ENCODE results near the gene ACKR3. TPM values are rescaled to one million over a fixed set of nuclear protein-coding genes. Genes with fewer than 3 reads are reported as not detected.

The ACKR3 gene
- total and polyA plus RNA-seq, 2 experiments from 2014 or later = 1.0 to 3.0 TPM

GRCh38 chr2:236603361-236604015 is 33.9 kb downstream of the ACKR3 start:
- Mint-ChIP-seq H3K36me3 (ENCODE audit: low read depth) (no peaks in the 10 kb centered on the region), H3K4me3 (no peak overlapping the region), H3K9me3 (no peaks in the 10 kb centered on the region; the same call in 2 of the 3 replicates), H3K27ac (no peak overlapping the region), H3K27me3 (ENCODE audit: insufficient read depth, low read depth, poor library complexity) (peaks cover 2% of the 10 kb centered on the region), H3K4me1 (peaks cover 4% of the 10 kb centered on the region)
- Histone ChIP-seq H3K9me2 (ENCODE audit: insufficient read depth) (no peaks in the 10 kb centered on the region), H3F3A (replicated peaks; ENCODE audit: low read depth) (no peaks in the 10 kb centered on the region), H4K20me1 (replicated peaks; ENCODE audit: insufficient read depth) (no peaks in the 10 kb centered on the region), H3K27me3 (ENCODE audit: insufficient read depth) (no peaks in the 10 kb centered on the region), H2AFZ (no peak overlapping the region), H3K4me3 (no peak overlapping the region), H3K27ac (ENCODE audit: low read depth) (no peak overlapping the region), H3K4me2 (no peak overlapping the region), H3K36me3 (ENCODE audit: insufficient read depth) (no peaks in the 10 kb centered on the region), H3K4me1 (ENCODE audit: insufficient read depth) (no peaks in the 10 kb centered on the region), H3K79me2 (replicated peaks; ENCODE audit: insufficient read depth) (no peaks in the 10 kb centered on the region)
- TF ChIP-seq, protein P1, sequence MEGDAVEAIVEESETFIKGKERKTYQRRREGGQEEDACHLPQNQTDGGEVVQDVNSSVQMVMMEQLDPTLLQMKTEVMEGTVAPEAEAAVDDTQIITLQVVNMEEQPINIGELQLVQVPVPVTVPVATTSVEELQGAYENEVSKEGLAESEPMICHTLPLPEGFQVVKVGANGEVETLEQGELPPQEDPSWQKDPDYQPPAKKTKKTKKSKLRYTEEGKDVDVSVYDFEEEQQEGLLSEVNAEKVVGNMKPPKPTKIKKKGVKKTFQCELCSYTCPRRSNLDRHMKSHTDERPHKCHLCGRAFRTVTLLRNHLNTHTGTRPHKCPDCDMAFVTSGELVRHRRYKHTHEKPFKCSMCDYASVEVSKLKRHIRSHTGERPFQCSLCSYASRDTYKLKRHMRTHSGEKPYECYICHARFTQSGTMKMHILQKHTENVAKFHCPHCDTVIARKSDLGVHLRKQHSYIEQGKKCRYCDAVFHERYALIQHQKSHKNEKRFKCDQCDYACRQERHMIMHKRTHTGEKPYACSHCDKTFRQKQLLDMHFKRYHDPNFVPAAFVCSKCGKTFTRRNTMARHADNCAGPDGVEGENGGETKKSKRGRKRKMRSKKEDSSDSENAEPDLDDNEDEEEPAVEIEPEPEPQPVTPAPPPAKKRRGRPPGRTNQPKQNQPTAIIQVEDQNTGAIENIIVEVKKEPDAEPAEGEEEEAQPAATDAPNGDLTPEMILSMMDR (conservative IDR thresholded peaks at IDR 0.05; ENCODE audit: low read depth in 2 of 2) = no peak
- no peak for TF ChIP-seq STAT1 (IDR thresholded peaks at IDR 0.05; ENCODE audit: unreplicated experiment)
- no peak for TF ChIP-seq NANOG (IDR thresholded peaks at IDR 0.05; ENCODE audit: borderline replicate concordance)
- no peak for TF ChIP-seq ZNF114 (CRISPR knock-in tag; IDR thresholded peaks at IDR 0.05)
- no peak for TF ChIP-seq CREB1 (CRISPR knock-in tag; IDR thresholded peaks at IDR 0.05; ENCODE audit: low read depth)
- TF ChIP-seq, protein P2, sequence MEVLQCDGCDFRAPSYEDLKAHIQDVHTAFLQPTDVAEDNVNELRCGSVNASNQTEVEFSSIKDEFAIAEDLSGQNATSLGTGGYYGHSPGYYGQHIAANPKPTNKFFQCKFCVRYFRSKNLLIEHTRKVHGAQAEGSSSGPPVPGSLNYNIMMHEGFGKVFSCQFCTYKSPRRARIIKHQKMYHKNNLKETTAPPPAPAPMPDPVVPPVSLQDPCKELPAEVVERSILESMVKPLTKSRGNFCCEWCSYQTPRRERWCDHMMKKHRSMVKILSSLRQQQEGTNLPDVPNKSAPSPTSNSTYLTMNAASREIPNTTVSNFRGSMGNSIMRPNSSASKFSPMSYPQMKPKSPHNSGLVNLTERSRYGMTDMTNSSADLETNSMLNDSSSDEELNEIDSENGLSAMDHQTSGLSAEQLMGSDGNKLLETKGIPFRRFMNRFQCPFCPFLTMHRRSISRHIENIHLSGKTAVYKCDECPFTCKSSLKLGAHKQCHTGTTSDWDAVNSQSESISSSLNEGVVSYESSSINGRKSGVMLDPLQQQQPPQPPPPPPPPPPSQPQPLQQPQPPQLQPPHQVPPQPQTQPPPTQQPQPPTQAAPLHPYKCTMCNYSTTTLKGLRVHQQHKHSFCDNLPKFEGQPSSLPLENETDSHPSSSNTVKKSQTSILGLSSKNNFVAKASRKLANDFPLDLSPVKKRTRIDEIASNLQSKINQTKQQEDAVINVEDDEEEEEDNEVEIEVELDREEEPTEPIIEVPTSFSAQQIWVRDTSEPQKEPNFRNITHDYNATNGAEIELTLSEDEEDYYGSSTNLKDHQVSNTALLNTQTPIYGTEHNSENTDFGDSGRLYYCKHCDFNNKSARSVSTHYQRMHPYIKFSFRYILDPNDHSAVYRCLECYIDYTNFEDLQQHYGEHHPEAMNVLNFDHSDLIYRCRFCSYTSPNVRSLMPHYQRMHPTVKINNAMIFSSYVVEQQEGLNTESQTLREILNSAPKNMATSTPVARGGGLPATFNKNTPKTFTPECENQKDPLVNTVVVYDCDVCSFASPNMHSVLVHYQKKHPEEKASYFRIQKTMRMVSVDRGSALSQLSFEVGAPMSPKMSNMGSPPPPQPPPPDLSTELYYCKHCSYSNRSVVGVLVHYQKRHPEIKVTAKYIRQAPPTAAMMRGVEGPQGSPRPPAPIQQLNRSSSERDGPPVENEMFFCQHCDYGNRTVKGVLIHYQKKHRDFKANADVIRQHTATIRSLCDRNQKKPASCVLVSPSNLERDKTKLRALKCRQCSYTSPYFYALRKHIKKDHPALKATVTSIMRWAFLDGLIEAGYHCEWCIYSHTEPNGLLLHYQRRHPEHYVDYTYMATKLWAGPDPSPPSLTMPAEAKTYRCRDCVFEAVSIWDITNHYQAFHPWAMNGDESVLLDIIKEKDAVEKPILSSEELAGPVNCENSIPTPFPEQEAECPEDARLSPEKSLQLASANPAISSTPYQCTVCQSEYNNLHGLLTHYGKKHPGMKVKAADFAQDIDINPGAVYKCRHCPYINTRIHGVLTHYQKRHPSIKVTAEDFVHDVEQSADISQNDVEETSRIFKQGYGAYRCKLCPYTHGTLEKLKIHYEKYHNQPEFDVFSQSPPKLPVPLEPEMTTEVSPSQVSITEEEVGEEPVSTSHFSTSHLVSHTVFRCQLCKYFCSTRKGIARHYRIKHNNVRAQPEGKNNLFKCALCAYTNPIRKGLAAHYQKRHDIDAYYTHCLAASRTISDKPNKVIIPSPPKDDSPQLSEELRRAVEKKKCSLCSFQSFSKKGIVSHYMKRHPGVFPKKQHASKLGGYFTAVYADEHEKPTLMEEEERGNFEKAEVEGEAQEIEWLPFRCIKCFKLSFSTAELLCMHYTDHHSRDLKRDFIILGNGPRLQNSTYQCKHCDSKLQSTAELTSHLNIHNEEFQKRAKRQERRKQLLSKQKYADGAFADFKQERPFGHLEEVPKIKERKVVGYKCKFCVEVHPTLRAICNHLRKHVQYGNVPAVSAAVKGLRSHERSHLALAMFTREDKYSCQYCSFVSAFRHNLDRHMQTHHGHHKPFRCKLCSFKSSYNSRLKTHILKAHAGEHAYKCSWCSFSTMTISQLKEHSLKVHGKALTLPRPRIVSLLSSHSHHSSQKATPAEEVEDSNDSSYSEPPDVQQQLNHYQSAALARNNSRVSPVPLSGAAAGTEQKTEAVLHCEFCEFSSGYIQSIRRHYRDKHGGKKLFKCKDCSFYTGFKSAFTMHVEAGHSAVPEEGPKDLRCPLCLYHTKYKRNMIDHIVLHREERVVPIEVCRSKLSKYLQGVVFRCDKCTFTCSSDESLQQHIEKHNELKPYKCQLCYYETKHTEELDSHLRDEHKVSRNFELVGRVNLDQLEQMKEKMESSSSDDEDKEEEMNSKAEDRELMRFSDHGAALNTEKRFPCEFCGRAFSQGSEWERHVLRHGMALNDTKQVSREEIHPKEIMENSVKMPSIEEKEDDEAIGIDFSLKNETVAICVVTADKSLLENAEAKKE (CRISPR knock-in tag; IDR thresholded peaks at IDR 0.05) = no peak
- TF ChIP-seq JUNB (IDR thresholded peaks at IDR 0.05; ENCODE audit: unreplicated experiment) = no peak
- no peak for TF ChIP-seq ETS1 (IDR thresholded peaks at IDR 0.05)
- no peak for TF ChIP-seq EZH2phosphoT487 (IDR thresholded peaks at IDR 0.05; ENCODE audit: unreplicated experiment)
- TF ChIP-seq REST (IDR thresholded peaks at IDR 0.05; ENCODE audit: unreplicated experiment) = no peak
- no peak for TF ChIP-seq EZH2 (IDR thresholded peaks at IDR 0.05; ENCODE audit: low read depth, unreplicated experiment)
- no peak for TF ChIP-seq ZNF331 (CRISPR knock-in tag; IDR thresholded peaks at IDR 0.05; ENCODE audit: low read depth)
- no peak for TF ChIP-seq POLR2AphosphoS5 (IDR thresholded peaks at IDR 0.05; ENCODE audit: low read depth)
- DNase-seq (ENCODE audit: low spot score) = no peak
- no peak for ATAC-seq

Data from GM23338 (cell line).